Naive thymus-derived CD4-positive, alpha-beta T cell (primary cell): ENCODE data around the gene RIPOR3. TPM values are rescaled to one million over a fixed set of nuclear protein-coding genes. Genes with fewer than 3 reads are reported as not detected.
"Not testable (repeated sequence)": the region's sequence is repeated elsewhere in the genome, so short reads cannot be mapped to it uniquely, and the experiment has no call there.

Source experiments
- ATAC-seq: fragments of 150-1000 bp; cut with Tn5 transposase; 2 replicates; pipeline ENCODE4 v1.10.0; 2021; ENCODE audit warnings: mild to moderate bottlenecking, moderate library complexity
- CTCF ChIA-PET: fragments of 350-600 bp; sonication (Branson Sonifier 250); formaldehyde crosslinking; loops from one replicate; lab custom pipeline; 2021; ENCODE audit warnings: antibody characterized with exemption; lab: Charles Lee
- POLR2A ChIA-PET: fragments of 350-600 bp; sonication (Branson Sonifier 250); formaldehyde crosslinking; loops from one replicate; lab custom pipeline; 2021; ENCODE audit warnings: antibody characterized with exemption, inconsistent platforms; lab: Charles Lee
- DNase-seq, 9 donors: peaks; one replicate each; pipeline versions ENCODE4 v3.0.0 to v3.0.0-alpha.2; 2020 to 2022; ENCODE audit warnings: mixed read lengths in 1 of 9
- H3K27ac ChIP-seq: one replicate; pipeline ENCODE4 v1.7.0; 2013; ENCODE audit warnings: mild to moderate bottlenecking, low read depth, low read length, moderate library complexity
- H3K27me3 ChIP-seq, 2 donors: one replicate each; pipeline ENCODE4 v1.7.0; 2013; ENCODE audit warnings: low read length in 2 of 2, mild to moderate bottlenecking in 2 of 2, moderate library complexity in 2 of 2; ENCODE audit not compliant: control insufficient read depth in 2 of 2, insufficient read depth in 2 of 2
- H3K36me3 ChIP-seq, 3 experiments: 1 replicate in 2 of 3; 2 replicates in 1 of 3; pipeline ENCODE4 v1.7.0; 2013; ENCODE audit warnings: low read length in 3 of 3, mild to moderate bottlenecking in 3 of 3, moderate library complexity in 1 of 3; ENCODE audit not compliant: insufficient read depth in 3 of 3, control insufficient read depth in 2 of 3
- H3K4me1 ChIP-seq, 2 donors: one replicate each; pipeline ENCODE4 v1.7.0; 2013; ENCODE audit warnings: low read length in 2 of 2, mild to moderate bottlenecking in 2 of 2, moderate library complexity in 1 of 2; ENCODE audit not compliant: control insufficient read depth in 2 of 2, insufficient read depth in 2 of 2
- H3K4me3 ChIP-seq: 2 replicates; pipeline ENCODE4 v1.7.0; 2013; ENCODE audit warnings: mild to moderate bottlenecking, low read length
- H3K9me3 ChIP-seq, 3 experiments: 1 replicate in 2 of 3; 2 replicates in 1 of 3; pipeline ENCODE4 v1.7.0; 2013; ENCODE audit warnings: low read length in 3 of 3; ENCODE audit not compliant: control insufficient read depth in 2 of 3
- H3K27ac Mint-ChIP-seq, 9 donors: one replicate each; pipeline ENCODE4 v1.8.0; 2020 to 2022; ENCODE audit warnings: mixed read lengths in 9 of 9, mild to moderate bottlenecking in 8 of 9, moderate library complexity in 5 of 9, inconsistent platforms in 2 of 9
- H3K27me3 Mint-ChIP-seq, 5 donors: one replicate each; pipeline ENCODE4 v1.8.0; 2021 to 2022; ENCODE audit warnings: mixed read lengths in 5 of 5, mild to moderate bottlenecking in 1 of 5
- H3K36me3 Mint-ChIP-seq, 5 donors: one replicate each; pipeline ENCODE4 v1.8.0; 2020 to 2022; ENCODE audit warnings: mixed read lengths in 5 of 5, mild to moderate bottlenecking in 3 of 5, inconsistent platforms in 1 of 5
- H3K4me1 Mint-ChIP-seq, 7 donors: one replicate each; pipeline ENCODE4 v1.8.0; 2020 to 2022; ENCODE audit warnings: mixed read lengths in 7 of 7, mild to moderate bottlenecking in 3 of 7, inconsistent platforms in 1 of 7
- H3K4me3 Mint-ChIP-seq, 10 donors: one replicate each; pipeline ENCODE4 v1.8.0; 2020 to 2022; ENCODE audit warnings: mild to moderate bottlenecking in 10 of 10, mixed read lengths in 10 of 10, moderate library complexity in 6 of 10, inconsistent platforms in 2 of 10
- H3K9me3 Mint-ChIP-seq, 11 donors: one replicate each; pipeline ENCODE4 v1.8.0; 2020 to 2022; ENCODE audit warnings: mixed read lengths in 11 of 11, mild to moderate bottlenecking in 4 of 11, inconsistent platforms in 1 of 11, moderate library complexity in 1 of 11
- intact Hi-C, 2 donors: fragments of 100-400 bp; cut with micrococcal nuclease; formaldehyde crosslinking; loops; one replicate each; pipeline ENCODE4 v1.15.1; 2023
- polyA plus RNA-seq, 2 donors: library from polyadenylated mRNA; unstranded; fragments of 300-500 nt; fragmentation: Illumina TruSeq; gene quantifications; one replicate each; pipeline ENCODE4 v1.2.3, GENCODE V29; 2021
- total RNA-seq, 6 experiments: library from RNA in 5 of 6; stranded (reverse) in 5 of 6; gene quantifications; 1 replicate in 5 of 6; 2 replicates in 1 of 6; pipeline ENCODE4 v1.2.3 and lab custom pipeline; 2021 to 2026

The RIPOR3 gene
- total and polyA plus RNA-seq, 7 experiments from 2014 or later, result 0.27 to 1.7 (median 0.80) TPM; not detected in 3

GRCh38 chr20:50681359-50682064 is 9.8 kb downstream of the RIPOR3 start:
- Histone ChIP-seq H3K9me3 (no peaks in the 10 kb centered on the region), H3K4me3 (no peak overlapping the region), H3K27ac (no peak overlapping the region), H3K36me3 (no peaks in the 10 kb centered on the region), H3K27me3 (no peaks in the 10 kb centered on the region), H3K4me1 (no peaks in the 10 kb centered on the region)
- H3K36me3 Mint-ChIP-seq, result peaks cover 0 to 4% (median 0%) of the 10 kb centered on the region in 5 donors
- DNase-seq (no peak), ATAC-seq (no peak)
- ChIA-PET POLR2A (no interaction called here), CTCF (interaction anchor here (0.6 kb wide), 1 partner anchor 1057 kb away, joined by 3 read pairs; no protein-coding TSS in a partner anchor)
- H3K9me3 Mint-ChIP-seq, result no peaks in the 10 kb centered on the region
- peaks cover 0 to 1% (median 0%) of the 10 kb centered on the region in 5 donors for H3K27me3 Mint-ChIP-seq
- no peak overlapping the region for H3K27ac Mint-ChIP-seq
- intact Hi-C loops, result no loop called here
- no peak overlapping the region for H3K4me3 Mint-ChIP-seq
- no peaks in the 10 kb centered on the region for H3K4me1 Mint-ChIP-seq

GRCh38 chr20:50680105-50680960 is 11.0 kb downstream of the RIPOR3 start:
- CTCF ChIA-PET, result interaction anchor here (0.6 kb wide), 1 partner anchor 1056 kb away, joined by 3 read pairs; no protein-coding TSS in a partner anchor
- H3K9me3 ChIP-seq, result no peaks in the 10 kb centered on the region
- no peak for DNase-seq

GRCh38 chr20:50679753-50680104 is 11.6 kb downstream of the RIPOR3 start:
- intact Hi-C loops, result no loop called here
- Histone ChIP-seq H3K4me1 (no peaks in the 10 kb centered on the region), H3K27me3 (no peaks in the 10 kb centered on the region), H3K4me3 (no peak overlapping the region), H3K27ac (no peak overlapping the region), H3K9me3 (no peaks in the 10 kb centered on the region), H3K36me3 (no peaks in the 10 kb centered on the region)
- ChIA-PET POLR2A (no interaction called here), CTCF (no interaction called here)
- Mint-ChIP-seq H3K4me1 (no peaks in the 10 kb centered on the region), H3K9me3 (no peaks in the 10 kb centered on the region), H3K36me3 (peaks cover 0 to 4% (median 0%) of the 10 kb centered on the region in 5 donors), H3K27ac (no peak overlapping the region), H3K4me3 (no peak overlapping the region), H3K27me3 (peaks cover 0 to 1% (median 0%) of the 10 kb centered on the region in 5 donors)
- no peak for ATAC-seq
- no peak for DNase-seq

More at GRCh38 chr20:50680105-50680960, 11.0 kb downstream of the RIPOR3 start:
- Histone ChIP-seq H3K27me3 (no peaks in the 10 kb centered on the region), H3K36me3 (no peaks in the 10 kb centered on the region), H3K4me3 (no peak overlapping the region), H3K27ac (no peak overlapping the region), H3K4me1 (no peaks in the 10 kb centered on the region)
- peaks cover 0 to 4% (median 0%) of the 10 kb centered on the region in 5 donors for H3K36me3 Mint-ChIP-seq
- H3K27me3 Mint-ChIP-seq, result peaks cover 0 to 1% (median 0%) of the 10 kb centered on the region in 5 donors
- no peaks in the 10 kb centered on the region for H3K4me1 Mint-ChIP-seq
- no peak overlapping the region for H3K27ac Mint-ChIP-seq
- intact Hi-C loops, result no loop called here
- ATAC-seq, result no peak
- POLR2A ChIA-PET, result no interaction called here
- no peak overlapping the region for H3K4me3 Mint-ChIP-seq
- H3K9me3 Mint-ChIP-seq, result no peaks in the 10 kb centered on the region

GRCh38 chr20:50678169-50678898 is 13.0 kb downstream of the RIPOR3 start:
- intact Hi-C loops, result no loop called here
- H3K27me3 Mint-ChIP-seq, result peaks cover 0 to 4% (median 0%) of the 10 kb centered on the region in 5 donors
- H3K4me1 Mint-ChIP-seq, result no peaks in the 10 kb centered on the region
- Histone ChIP-seq H3K27me3 (no peaks in the 10 kb centered on the region), H3K27ac (no peak overlapping the region), H3K9me3 (no peaks in the 10 kb centered on the region), H3K36me3 (no peaks in the 10 kb centered on the region), H3K4me3 (no peak overlapping the region), H3K4me1 (no peaks in the 10 kb centered on the region)
- CTCF ChIA-PET, result no interaction called here
- no peak for DNase-seq
- H3K9me3 Mint-ChIP-seq, result no peaks in the 10 kb centered on the region
- POLR2A ChIA-PET, result no interaction called here
- no peak overlapping the region for H3K27ac Mint-ChIP-seq
- H3K36me3 Mint-ChIP-seq, result no peaks in the 10 kb centered on the region
- ATAC-seq, result no peak
- H3K4me3 Mint-ChIP-seq, result no peak overlapping the region

GRCh38 chr20:50676858-50677257 is 14.5 kb downstream of the RIPOR3 start:
- POLR2A ChIA-PET, result no interaction called here
- CTCF ChIA-PET, result no interaction called here
- intact Hi-C loops, result no loop called here
- no peak for ATAC-seq
- Histone ChIP-seq H3K27me3 (no peaks in the 10 kb centered on the region), H3K27ac (no peak overlapping the region), H3K36me3 (no peaks in the 10 kb centered on the region), H3K4me1 (no peaks in the 10 kb centered on the region), H3K4me3 (no peak overlapping the region), H3K9me3 (no peaks in the 10 kb centered on the region)
- H3K4me1 Mint-ChIP-seq, result no peaks in the 10 kb centered on the region
- H3K36me3 Mint-ChIP-seq, result no peaks in the 10 kb centered on the region
- no peak overlapping the region for H3K4me3 Mint-ChIP-seq
- H3K27me3 Mint-ChIP-seq, result peaks cover 0 to 4% (median 0%) of the 10 kb centered on the region in 5 donors
- no peak overlapping the region for H3K27ac Mint-ChIP-seq
- H3K9me3 Mint-ChIP-seq, result no peaks in the 10 kb centered on the region
- no peak for DNase-seq

GRCh38 chr20:50676377-50676731 is 15.0 kb downstream of the RIPOR3 start:
- H3K9me3 Mint-ChIP-seq, H3K27me3 Mint-ChIP-seq, H3K4me1 ChIP-seq, H3K4me1 Mint-ChIP-seq, H3K27me3 ChIP-seq, H3K9me3 ChIP-seq, ATAC-seq, H3K4me3 ChIP-seq, H3K27ac ChIP-seq, intact Hi-C loops, H3K36me3 ChIP-seq, H3K4me3 Mint-ChIP-seq, POLR2A ChIA-PET, DNase-seq, H3K36me3 Mint-ChIP-seq, H3K27ac Mint-ChIP-seq, CTCF ChIA-PET: not testable (repeated sequence)
